GM18520 (cell line): ENCODE results near the gene GREB1L.
A peak's percentile ranks its signal among the peaks of the same experiment; 100 is the strongest.
"Not testable (repeated sequence)": the region's sequence is repeated elsewhere in the genome, so short reads cannot be mapped to it uniquely, and the experiment has no call there.

Experiments
- ATAC-seq: cut with Tn5 transposase; IDR thresholded peaks from one replicate; pipeline ENCODE4 v1.9.1; 2021; ENCODE audit not compliant: unreplicated experiment

The GREB1L gene

GRCh38 chr18:21363348-21363747 lies 121.3 kb downstream of the GREB1L start:
- ATAC-seq = no peak

- no peak for ATAC-seq
These were observed 122.4 kb downstream of the GREB1L start for GRCh38 chr18:21364471-21364870.

- no peak for ATAC-seq
These were observed 124.9 kb downstream of the GREB1L start for GRCh38 chr18:21366896-21367295.

GRCh38 chr18:21369146-21369545 lies 127.1 kb downstream of the GREB1L start:
- no peak for ATAC-seq

GRCh38 chr18:21369597-21369996 lies 127.6 kb downstream of the GREB1L start:
- not testable (repeated sequence) for ATAC-seq

GRCh38 chr18:21383031-21383430 lies 141.0 kb downstream of the GREB1L start:
- ATAC-seq = no peak

- ATAC-seq = no peak
These were observed 144.7 kb downstream of the GREB1L start for GRCh38 chr18:21386523-21387240.

GRCh38 chr18:21387886-21388285 lies 145.9 kb downstream of the GREB1L start:
- no peak for ATAC-seq

- no peak for ATAC-seq
These were observed 147.3 kb downstream of the GREB1L start for GRCh38 chr18:21389283-21389682.

- no peak for ATAC-seq
These were observed 147.9 kb downstream of the GREB1L start for GRCh38 chr18:21389903-21390302.

- peak; percentile 71 for ATAC-seq
These were observed 149.1 kb downstream of the GREB1L start for GRCh38 chr18:21391074-21391673.

GRCh38 chr18:21393986-21394385 lies 152.0 kb downstream of the GREB1L start:
- no peak for ATAC-seq

GRCh38 chr18:21398121-21398520 lies 156.1 kb downstream of the GREB1L start:
- no peak for ATAC-seq

GRCh38 chr18:21402272-21402671 lies 160.2 kb downstream of the GREB1L start:
- ATAC-seq = no peak

- no peak for ATAC-seq
These were observed 162.4 kb downstream of the GREB1L start for GRCh38 chr18:21404426-21404825.

GRCh38 chr18:21406116-21406515 lies 164.1 kb downstream of the GREB1L start:
- no peak for ATAC-seq

- no peak for ATAC-seq
These were observed 166.6 kb downstream of the GREB1L start for GRCh38 chr18:21408681-21409080.

GRCh38 chr18:21433436-21433835 lies 191.4 kb downstream of the GREB1L start:
- ATAC-seq = no peak

GRCh38 chr18:21439431-21439846 lies 197.4 kb downstream of the GREB1L start:
- no peak for ATAC-seq

GRCh38 chr18:21441670-21442069 lies 199.6 kb downstream of the GREB1L start:
- no peak for ATAC-seq

- no peak for ATAC-seq
These were observed 201.9 kb downstream of the GREB1L start for GRCh38 chr18:21443776-21444464.
